C4-2B (cell line): Measurements from ENCODE around the gene ABL2.
"Not testable (repeated sequence)": the region's sequence is repeated elsewhere in the genome, so short reads cannot be mapped to it uniquely, and the experiment has no call there.

ENCODE experiments used
- H3K27ac ChIP-seq: fragments of 450-650 bp; 2 replicates; pipeline ENCODE4 v1.5.1; 2017
- CTCF ChIP-seq: fragments of 450-650 bp; conservative IDR thresholded peaks from 2 replicates; pipeline ENCODE4 v1.5.1; 2017; ENCODE audit warnings: mild to moderate bottlenecking
- ZFX ChIP-seq: fragments of 450-650 bp; IDR thresholded peaks from 2 replicates; pipeline ENCODE4 v1.6.1; 2017

The ABL2 gene

GRCh38 chr1:179229214-179230140, at the start of gene ABL2:
Gene ABL2, minus strand, starts transcription at chr1:179229677. Its CDS starts 280 bp downstream, at chr1:179229397.
- TF ChIP-seq ZFX (peak; percentile 93), CTCF (no peak)
- H3K27ac ChIP-seq: peak within 1 kb of the TSS; percentile 87

- TF ChIP-seq CTCF (no peak), ZFX (no peak)
- no peak overlapping the region for H3K27ac ChIP-seq
These were observed 49.4 kb upstream of the ABL2 start for GRCh38 chr1:179278920-179279319.

- not testable (repeated sequence) for H3K27ac ChIP-seq
These were observed 44.9 kb upstream of the ABL2 start for GRCh38 chr1:179274424-179274823.

GRCh38 chr1:179269071-179269470, 39.6 kb upstream of the ABL2 start:
- H3K27ac ChIP-seq: no peak overlapping the region
- TF ChIP-seq CTCF: no peak
- TF ChIP-seq ZFX: no peak

GRCh38 chr1:179264507-179264906, 35.0 kb upstream of the ABL2 start:
- TF ChIP-seq ZFX: no peak
- TF ChIP-seq CTCF: no peak
- no peak overlapping the region for H3K27ac ChIP-seq

- no peak overlapping the region for H3K27ac ChIP-seq
- TF ChIP-seq ZFX (no peak), CTCF (no peak)
These were observed 33.6 kb upstream of the ABL2 start for GRCh38 chr1:179263121-179263520.

GRCh38 chr1:179262183-179262582, 32.7 kb upstream of the ABL2 start:
- no peak overlapping the region for H3K27ac ChIP-seq
- TF ChIP-seq CTCF (no peak), ZFX (no peak)
